ENCODE results near the gene SRGAP1. TPM values are rescaled to one million over a fixed set of nuclear protein-coding genes. Genes with fewer than 3 reads are reported as not detected.
"Not testable (repeated sequence)": the region's sequence is repeated elsewhere in the genome, so short reads cannot be mapped to it uniquely, and the experiment has no call there.

Gene SRGAP1
- total and polyA plus RNA-seq, 9 of the 15 experiments (the other 6 are each of a cell fraction or from before 2014, with no cell fraction given): 0.01 to 0.13 (median 0.04) TPM; not detected in 3

DNA sequence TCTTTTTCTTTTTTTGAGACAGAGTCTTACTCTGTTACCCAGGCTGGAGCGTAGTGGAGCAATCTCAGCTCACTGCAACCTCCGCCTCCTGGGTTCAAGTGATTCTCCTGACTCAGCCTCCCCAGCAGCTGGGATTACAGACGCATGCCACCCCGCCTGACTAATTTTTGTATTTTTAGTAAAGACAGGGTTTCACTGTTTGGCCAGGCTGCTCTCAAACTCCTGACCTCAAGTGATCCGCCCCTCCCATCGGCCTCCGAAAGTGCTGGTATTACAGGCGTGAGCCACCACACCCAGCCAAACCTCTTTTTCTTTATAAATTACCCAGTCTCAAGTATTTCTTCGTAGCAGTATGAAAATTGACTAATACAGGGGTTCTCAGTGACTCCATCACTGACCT lies 35.7 kb downstream of the SRGAP1 start:
- FAIRE-seq; DNase-seq (ENCODE audit: extremely low read depth in 1 of 4, low spot score in 3 of 4); POLR2A ChIA-PET; H3K9me3 ChIP-seq (replicated peaks; ENCODE audit: control insufficient read depth, insufficient read depth, low read depth, low read length); H3K27ac ChIP-seq (ENCODE audit: extremely low read depth, low read depth, low read length); H3K4me1 ChIP-seq (replicated peaks in 1 of 2; ENCODE audit: control insufficient read depth in 2 of 2, insufficient read depth in 2 of 2, low read length in 2 of 2); H3K9me1 ChIP-seq (ENCODE audit: control insufficient read depth, insufficient read depth, low read length); intact Hi-C loops (cut with micrococcal nuclease); H2AFZ ChIP-seq (ENCODE audit: low read depth, low read length); H4K20me1 ChIP-seq (replicated peaks; ENCODE audit: control insufficient read depth, insufficient read depth, low read length); H3K9ac ChIP-seq (ENCODE audit: insufficient read depth in 1 of 2, low read depth in 2 of 2, low read length in 2 of 2); H3K79me2 ChIP-seq (ENCODE audit: control insufficient read depth, insufficient read depth, low read length); CTCF ChIA-PET (ENCODE audit: low intra/inter-chr PET ratio); BruUV-seq (replicated peaks); in situ Hi-C loops (cut with MboI); H3K36me3 ChIP-seq (ENCODE audit: control insufficient read depth, insufficient read depth, low read length); ATAC-seq; H3K4me2 ChIP-seq (ENCODE audit: insufficient read depth, low read length); H3K4me3 ChIP-seq: not testable (repeated sequence)
- peaks cover 0 to 11% of the 10 kb centered on the region in 2 experiments; a peak in 2 of 5 replicates for H3K27me3 ChIP-seq (ENCODE audit: control insufficient read depth in 2 of 2, insufficient read depth in 2 of 2, low read length in 2 of 2)
- 2% methylated on average over 9 of the region's 9 CpGs for WGBS (ENCODE audit: insufficient coverage, low coverage, missing lambda C conversion rate)

DNA sequence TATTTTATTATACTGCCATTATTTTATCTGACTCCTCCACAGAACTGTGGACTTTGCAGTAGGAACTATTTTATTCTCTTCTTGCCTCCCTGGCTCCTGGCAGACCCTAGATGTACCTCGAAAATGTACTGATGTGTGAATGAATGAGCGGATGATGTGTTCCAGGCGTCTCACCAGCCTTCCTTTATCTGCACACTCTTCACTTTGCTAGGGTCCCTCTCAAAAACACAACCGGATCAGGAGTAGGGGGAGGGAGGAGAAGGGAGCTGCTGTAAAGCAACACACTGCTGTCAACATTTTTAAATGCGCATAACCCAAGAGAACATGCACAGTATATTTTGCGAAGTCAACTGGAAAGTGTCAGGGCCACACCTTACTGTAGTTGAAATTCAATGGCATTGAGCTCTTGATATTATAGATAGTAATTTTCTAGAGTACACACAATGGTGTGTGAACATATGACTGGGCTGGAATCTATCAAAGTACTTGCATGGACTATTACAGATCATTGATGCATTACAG lies 36.3 kb downstream of the SRGAP1 start:
- FAIRE-seq (no peak), ATAC-seq (no peak), DNase-seq (ENCODE audit: extremely low read depth in 1 of 4, low spot score in 3 of 4) (no peak)
- Histone ChIP-seq H2AFZ (ENCODE audit: low read depth, low read length) (no peak overlapping the region), H3K9ac (ENCODE audit: insufficient read depth in 1 of 2, low read depth in 2 of 2, low read length in 2 of 2) (no peak overlapping the region), H3K4me2 (ENCODE audit: insufficient read depth, low read length) (no peak overlapping the region), H3K4me3 (no peak overlapping the region), H3K27me3 (ENCODE audit: control insufficient read depth in 2 of 2, insufficient read depth in 2 of 2, low read length in 2 of 2) (peaks cover 0 to 14% of the 10 kb centered on the region in 2 experiments; a peak in 2 of 5 replicates), H3K36me3 (ENCODE audit: control insufficient read depth, insufficient read depth, low read length) (no peaks in the 10 kb centered on the region), H4K20me1 (replicated peaks; ENCODE audit: control insufficient read depth, insufficient read depth, low read length) (no peaks in the 10 kb centered on the region), H3K79me2 (ENCODE audit: control insufficient read depth, insufficient read depth, low read length) (no peaks in the 10 kb centered on the region), H3K9me1 (ENCODE audit: control insufficient read depth, insufficient read depth, low read length) (no peaks in the 10 kb centered on the region), H3K4me1 (replicated peaks in 1 of 2; ENCODE audit: control insufficient read depth in 2 of 2, insufficient read depth in 2 of 2, low read length in 2 of 2) (no peaks in the 10 kb centered on the region), H3K27ac (ENCODE audit: extremely low read depth, low read depth, low read length) (no peak overlapping the region), H3K9me3 (replicated peaks; ENCODE audit: control insufficient read depth, insufficient read depth, low read depth, low read length) (no peaks in the 10 kb centered on the region)
- 2% methylated on average over 6 of the region's 6 CpGs for WGBS (ENCODE audit: insufficient coverage, low coverage, missing lambda C conversion rate)
- BruUV-seq (replicated peaks): no TSS peak
- in situ Hi-C loops (cut with MboI): no loop called here
- POLR2A ChIA-PET: no interaction called here
- intact Hi-C loops (cut with micrococcal nuclease): no loop called here
- CTCF ChIA-PET (ENCODE audit: low intra/inter-chr PET ratio): no interaction called here
- TF ChIP-seq NCOA2 (IDR thresholded peaks at IDR 0.05; ENCODE audit: partially characterized antibody in 2 of 2) (no peak), RFX1 (IDR thresholded peaks at IDR 0.05) (no peak), ZNF609 (CRISPR knock-in tag; IDR thresholded peaks at IDR 0.05; ENCODE audit: borderline replicate concordance) (no peak), XRCC5 (IDR thresholded peaks at IDR 0.05; ENCODE audit: low read depth, low read length) (no peak)
- TF ChIP-seq, protein P1, sequence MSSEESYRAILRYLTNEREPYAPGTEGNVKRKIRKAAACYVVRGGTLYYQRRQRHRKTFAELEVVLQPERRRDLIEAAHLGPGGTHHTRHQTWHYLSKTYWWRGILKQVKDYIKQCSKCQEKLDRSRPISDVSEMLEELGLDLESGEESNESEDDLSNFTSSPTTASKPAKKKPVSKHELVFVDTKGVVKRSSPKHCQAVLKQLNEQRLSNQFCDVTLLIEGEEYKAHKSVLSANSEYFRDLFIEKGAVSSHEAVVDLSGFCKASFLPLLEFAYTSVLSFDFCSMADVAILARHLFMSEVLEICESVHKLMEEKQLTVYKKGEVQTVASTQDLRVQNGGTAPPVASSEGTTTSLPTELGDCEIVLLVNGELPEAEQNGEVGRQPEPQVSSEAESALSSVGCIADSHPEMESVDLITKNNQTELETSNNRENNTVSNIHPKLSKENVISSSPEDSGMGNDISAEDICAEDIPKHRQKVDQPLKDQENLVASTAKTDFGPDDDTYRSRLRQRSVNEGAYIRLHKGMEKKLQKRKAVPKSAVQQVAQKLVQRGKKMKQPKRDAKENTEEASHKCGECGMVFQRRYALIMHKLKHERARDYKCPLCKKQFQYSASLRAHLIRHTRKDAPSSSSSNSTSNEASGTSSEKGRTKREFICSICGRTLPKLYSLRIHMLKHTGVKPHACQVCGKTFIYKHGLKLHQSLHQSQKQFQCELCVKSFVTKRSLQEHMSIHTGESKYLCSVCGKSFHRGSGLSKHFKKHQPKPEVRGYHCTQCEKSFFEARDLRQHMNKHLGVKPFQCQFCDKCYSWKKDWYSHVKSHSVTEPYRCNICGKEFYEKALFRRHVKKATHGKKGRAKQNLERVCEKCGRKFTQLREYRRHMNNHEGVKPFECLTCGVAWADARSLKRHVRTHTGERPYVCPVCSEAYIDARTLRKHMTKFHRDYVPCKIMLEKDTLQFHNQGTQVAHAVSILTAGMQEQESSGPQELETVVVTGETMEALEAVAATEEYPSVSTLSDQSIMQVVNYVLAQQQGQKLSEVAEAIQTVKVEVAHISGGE (CRISPR knock-in tag; IDR thresholded peaks at IDR 0.05): no peak

All from K562 (cell line).